Stimulated activated CD8-positive, alpha-beta memory T cell treated with anti-CD3 and anti-CD28 coated beads, Interleukin-2, amount 100 ng/mL, for 1 hour (primary cell): ENCODE data around the gene C2CD4B.

Experiments
- DNase-seq, 2 donors: peaks; one replicate each; pipeline ENCODE4 v3.0.0-alpha.2; 2020; ENCODE audit warnings: low read depth in 2 of 2

Gene C2CD4B

DNA sequence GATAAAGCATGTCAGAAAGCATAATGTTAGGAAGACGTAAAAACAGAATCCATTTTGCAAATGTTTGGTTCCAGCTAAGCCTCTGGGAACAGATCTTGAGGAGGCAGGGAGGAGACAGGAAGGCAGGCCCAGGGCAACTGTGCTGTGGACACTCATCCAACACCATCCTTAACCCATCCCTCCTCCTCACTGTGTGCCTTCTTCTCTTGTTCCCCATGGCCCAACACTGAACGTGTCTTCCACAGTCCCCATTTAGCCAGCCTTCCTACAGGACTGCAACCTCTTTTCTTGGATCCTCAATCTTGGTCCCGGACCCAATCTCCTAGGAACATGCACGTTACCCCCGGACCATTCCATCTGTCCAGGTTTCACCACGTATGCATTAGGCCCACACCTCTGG, 15.4 kb downstream of the C2CD4B start:
- DNase-seq = no peak

DNA sequence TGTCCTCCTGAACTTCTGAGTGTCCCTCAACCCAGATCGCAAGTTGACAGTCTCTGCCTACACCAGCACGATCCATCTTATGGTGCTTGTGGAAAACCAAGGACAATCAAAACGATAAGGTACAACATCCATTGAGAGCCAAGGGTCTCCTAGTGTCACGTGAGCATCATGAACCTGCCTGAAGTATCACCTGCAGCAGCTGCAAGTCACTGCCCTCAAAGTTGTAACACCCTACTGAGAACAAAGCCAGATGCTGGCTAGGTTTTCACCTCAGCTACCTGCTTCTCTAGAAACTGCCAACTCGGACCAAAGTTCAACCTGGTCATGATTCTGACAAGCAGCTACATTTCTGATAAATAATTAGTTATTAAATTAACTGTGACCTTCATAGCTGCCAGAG, 17.5 kb downstream of the C2CD4B start:
- no peak for DNase-seq

DNA sequence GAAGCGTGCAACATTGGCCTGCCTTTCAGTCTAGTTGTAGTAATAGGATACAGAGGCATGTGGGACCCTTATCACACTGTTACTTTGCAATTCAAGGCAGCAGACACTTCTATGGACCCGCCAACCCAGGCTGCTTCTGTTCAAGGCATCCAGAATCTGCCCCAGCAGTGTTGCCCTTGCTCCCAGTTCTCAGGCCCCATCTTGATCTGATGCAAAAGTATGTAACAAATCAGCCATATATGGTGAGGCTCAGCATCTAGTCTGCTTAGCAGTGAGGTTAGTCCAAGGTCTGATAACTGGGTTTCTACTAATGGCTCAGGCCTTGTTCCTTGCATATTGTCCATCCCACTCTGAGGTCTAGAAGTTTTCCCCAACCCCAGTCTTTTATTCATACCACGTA, 17.9 kb downstream of the C2CD4B start:
- DNase-seq = no peak

DNA sequence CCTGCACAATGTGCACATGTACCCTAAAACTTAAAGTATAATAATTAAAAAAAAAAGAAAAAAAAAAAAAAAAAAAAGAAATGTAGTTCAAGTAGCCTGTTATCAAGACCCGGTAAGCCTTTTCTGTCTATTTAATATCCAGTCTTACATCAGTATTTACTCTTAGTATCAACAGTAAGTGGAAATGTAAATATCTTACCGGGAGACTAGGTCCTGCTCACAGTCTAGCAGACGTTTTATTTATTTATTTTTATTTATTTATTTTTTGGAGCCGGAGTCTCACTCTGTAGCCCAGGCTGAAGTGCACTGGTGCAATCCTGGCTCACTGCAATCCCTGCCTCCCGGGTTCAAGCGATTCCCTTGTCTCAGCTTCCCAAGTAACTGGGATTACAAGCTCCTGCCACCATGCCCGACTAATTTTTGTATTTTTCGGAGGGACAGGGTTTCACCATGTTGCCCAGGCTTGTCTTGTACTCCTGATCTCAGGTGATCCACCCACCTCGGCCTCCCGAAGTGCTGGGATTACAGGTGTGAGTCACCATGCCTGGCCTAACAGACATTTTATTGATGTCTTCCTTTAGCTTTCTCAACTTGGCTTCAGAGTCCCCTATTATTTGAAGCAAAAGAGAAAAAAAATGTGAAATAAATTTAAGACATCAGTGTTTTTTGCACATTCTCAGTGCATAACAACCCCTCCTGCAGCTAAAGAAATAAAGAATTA, 19.9 kb downstream of the C2CD4B start:
- DNase-seq = no peak

DNA sequence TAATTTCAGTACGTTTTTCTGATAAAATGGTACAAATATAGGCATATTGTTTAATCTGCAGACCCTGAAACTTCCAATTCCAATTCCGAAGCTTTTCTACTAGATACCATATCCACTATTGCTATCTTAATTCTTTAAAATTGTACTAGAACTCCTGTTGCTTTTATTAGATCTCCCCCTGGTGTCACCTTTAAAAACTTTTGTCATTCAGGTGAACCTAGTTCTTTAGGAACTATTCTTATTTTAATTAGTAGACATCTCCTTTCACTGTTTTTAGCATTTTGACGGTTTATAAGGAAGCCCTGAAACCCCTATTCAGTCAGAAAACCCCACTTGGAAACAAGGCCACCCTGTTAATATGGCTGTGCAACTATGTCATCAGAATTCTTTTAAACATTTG, 22.3 kb downstream of the C2CD4B start:
- no peak for DNase-seq

DNA sequence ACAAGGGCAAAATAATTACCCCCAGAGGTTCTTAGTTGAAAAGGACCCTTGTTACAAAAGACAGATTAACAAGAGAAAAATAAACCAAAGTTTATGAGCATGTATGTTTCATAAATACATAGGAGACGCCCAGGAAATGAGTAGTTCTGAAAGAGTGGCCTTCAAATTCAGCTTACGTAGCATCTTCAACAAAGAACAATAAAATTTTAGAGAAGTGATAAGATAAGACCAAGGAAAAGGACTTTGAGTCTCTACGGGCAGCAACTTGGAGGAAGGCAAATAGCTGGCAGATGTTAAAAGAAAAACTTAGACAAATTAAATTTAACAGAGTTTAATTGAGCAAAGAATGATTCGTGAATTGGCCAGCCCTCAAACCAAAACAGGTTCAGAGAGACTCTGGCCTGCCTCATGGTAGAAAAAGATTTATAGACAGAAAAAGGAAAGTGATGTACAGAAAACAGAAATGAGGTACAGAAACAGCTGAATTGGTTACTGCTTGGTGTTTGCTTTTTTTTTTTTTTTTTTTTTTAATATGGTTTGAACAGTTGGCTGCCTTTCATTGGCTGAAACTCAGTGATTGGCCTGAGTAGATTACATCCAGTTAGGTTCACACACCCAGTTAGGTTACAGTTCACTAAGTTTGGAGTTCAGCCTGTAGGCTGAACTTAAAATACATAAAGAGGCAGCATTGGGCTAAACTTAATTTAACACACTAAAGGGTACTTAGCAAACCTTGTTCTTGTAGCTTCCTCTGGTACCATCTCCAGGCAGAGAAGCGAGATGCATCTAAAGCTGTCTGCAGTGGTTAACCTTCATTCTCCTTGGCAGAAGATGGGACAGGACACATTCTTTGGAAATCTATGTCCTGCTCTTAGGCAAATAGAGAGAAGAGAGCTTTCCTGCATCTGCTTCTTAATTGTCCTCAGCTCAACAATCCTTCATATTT, 23.2 kb downstream of the C2CD4B start:
- DNase-seq = no peak

DNA sequence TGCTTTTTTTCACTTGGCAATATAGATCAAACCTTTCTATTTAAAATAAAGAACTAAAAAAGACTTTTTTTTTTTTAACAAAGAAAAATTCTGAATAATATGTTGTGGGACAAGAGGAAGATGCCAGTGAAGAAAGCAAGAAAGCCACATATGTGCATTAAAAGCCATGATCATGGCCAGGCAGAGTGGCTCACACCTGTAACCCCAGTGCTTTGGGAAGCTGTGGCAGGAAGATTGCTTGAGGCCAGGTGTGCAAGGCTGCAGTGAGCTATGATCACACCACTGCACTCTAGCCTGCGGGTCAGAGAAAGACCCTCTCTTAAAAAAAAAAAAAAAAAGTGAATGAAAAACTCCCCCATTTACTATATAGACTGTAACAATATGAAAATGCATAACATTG, 23.9 kb downstream of the C2CD4B start:
- DNase-seq = no peak

DNA sequence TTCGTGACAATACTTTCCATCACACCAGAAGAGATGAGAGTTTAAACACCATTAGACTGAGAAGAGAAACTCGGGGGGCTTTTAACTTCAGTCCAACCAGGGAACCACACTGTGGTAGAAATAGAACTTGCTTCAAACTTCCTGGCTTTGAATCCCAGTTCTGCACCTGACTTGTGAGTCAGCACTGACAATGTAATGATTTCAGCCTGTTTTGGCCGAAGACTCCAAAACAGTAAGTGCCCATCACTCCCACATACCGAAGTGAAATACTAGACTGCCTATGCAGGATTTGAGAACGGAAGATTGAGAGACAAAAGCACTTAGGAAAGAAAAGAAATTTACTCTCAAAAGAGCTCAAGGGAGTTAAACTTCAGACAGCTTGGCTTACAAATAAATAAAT, 27.0 kb downstream of the C2CD4B start:
- no peak for DNase-seq

DNA sequence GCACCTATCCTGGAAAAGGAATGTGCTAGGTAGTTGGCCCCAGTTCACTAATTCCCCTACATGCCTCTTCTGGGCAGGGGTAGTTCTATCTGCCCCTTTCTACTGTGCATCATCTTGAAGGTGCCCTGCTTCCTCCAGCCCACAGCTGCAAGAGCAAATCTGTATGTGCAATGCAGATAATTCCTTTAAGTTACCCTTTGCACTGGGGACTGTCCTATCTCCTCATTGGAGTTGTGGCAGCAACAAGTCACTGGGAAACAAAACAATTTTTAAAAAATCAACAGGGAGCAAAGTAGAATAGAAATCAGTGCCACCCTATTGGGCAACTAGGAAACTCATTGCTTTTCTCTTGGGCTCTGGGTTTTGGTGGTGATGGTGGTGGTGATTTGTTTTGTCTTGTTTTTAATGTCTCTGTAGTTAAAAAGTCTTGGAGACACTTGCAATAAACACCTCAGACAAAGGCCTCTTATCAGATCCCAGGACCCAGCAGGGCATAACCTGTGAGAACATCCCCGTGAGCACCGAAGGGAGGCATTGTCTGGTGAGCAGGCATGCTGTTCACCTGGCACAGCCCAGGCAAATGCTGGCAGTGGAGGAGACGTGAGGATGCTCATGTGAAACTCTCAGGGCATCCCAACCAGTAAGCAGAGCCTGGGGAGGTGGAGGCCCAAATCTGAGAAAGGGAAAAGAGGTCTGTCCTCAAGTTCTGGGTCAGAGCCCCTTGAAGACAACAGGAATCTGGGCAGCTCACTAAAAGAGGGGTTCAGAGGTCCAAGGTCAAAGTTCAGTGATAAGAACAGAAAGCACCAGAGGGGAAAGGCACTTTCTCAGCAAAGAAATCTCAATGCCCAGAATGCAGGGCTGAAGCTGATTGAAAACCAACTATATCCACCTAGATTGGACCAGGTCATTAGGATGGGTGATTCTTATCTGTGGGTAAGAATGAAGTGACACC, 27.9 kb downstream of the C2CD4B start:
- no peak for DNase-seq

DNA sequence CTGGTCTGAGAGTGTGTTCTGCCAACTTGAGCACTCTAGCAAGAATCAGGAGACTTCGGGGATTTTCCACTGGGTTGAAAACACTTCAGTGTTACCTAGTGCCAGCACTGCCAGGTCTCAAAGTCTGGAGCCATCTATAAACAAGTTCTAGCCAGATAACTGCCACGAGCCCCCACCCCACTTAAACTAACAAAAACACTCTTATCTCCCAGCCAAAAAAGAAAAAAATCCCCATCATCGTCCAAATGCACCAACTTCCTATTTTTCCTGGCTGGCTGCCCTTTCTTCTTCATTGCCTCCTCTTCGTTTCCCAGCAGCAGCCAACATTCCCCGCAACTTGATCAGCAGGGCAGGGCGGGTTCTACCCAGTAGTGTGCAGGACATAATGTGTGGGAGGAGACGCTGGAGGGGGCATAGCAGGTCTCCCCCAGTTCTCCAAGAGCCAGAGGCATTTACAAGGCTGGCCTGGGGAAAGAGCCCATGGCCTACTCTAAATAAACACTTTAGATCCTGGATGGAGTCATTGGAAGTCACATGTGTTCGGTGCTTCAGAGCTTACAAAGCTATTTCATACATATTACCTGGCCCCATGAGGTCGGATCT, 29.5 kb downstream of the C2CD4B start:
- DNase-seq = no peak

DNA sequence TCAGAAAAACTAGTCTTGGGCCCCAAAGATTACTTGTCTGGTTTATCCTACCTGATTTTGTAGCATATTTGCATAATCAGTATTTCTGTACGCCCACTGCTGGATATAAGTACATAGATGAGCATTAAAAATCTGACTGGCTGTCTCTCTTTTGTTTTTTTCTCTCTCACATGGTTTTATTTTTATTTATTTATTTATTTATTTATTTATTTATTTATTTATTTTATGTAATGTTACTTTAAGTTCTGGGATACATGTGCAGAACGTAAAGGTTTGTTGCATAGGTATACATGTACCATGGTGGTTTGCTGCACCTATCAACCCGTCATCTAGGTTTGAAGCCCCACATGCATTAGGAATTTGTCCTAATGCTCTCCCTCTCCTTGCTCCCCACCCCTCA, 31.9 kb downstream of the C2CD4B start:
- DNase-seq = no peak

DNA sequence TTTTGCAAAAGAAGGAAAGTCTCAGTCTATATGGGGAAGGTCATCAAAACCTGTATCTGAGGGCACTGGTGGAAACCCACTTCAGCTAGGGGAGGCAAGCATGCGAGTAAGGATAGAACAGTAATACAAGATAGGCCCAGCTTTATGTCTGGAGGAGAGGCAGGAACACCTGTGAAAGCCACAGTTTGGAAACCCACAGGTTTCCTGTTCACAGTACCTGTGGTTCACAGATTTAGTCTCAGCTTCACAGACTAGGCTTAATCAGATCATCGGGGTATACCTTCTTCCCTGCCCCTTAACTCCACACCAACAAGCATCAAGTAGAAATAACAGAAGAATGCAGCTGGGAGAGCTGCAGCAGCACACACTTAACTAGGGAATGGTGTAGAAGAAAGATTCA, 36.2 kb downstream of the C2CD4B start:
- no peak for DNase-seq

DNA sequence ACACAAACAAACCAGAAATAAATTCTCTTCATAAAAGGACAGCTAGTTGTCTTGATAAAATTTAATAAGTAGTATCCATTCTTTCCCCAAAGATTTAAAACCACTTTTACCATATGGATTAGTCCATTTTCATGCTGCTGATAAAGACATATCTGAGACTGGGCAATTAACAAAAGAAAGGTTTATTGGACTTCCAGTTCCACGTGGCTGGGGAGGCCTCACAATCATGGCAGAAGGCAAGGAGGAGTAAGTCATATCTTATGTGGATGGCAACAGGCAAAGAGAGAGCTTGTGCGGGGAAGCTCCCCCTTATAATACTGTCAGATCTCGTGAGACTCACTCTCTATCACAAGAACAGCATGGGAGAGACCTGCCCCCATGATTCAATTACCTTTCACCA, 38.7 kb downstream of the C2CD4B start:
- DNase-seq = no peak

DNA sequence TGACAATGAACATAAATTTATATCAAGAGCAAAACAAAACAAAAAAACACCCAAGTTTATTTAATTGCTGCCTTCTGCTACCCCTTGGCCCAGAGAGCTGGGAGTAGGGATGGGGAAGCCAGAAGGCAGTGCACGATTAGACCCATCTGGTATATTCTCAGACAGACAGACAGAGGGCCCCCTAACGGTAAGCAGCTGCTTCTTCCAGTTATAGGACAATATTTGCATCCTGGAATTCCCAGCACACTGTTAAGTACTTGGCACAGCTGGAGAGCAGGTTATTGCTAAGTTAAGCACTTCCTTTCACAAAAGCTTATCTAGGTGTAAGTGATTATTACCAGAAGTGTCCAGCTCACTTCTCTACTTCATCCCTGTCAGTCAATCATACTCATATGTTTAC, 39.3 kb downstream of the C2CD4B start:
- no peak for DNase-seq

DNA sequence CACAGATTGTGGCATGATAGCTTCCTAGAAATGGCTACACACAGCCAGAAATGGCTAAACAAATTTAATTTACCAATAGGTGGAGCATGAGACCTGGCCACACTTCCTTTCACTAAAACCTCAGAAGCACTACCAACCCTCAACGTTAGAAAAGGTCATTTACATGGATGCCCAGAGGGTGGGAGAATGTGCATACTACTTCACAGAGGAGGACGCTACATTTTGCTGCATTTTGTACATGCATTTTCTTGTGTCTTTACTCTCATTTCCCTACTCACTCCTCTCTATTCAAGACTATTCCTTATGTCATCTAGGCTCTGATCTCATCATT, 40.1 kb downstream of the C2CD4B start:
- DNase-seq = no peak

DNA sequence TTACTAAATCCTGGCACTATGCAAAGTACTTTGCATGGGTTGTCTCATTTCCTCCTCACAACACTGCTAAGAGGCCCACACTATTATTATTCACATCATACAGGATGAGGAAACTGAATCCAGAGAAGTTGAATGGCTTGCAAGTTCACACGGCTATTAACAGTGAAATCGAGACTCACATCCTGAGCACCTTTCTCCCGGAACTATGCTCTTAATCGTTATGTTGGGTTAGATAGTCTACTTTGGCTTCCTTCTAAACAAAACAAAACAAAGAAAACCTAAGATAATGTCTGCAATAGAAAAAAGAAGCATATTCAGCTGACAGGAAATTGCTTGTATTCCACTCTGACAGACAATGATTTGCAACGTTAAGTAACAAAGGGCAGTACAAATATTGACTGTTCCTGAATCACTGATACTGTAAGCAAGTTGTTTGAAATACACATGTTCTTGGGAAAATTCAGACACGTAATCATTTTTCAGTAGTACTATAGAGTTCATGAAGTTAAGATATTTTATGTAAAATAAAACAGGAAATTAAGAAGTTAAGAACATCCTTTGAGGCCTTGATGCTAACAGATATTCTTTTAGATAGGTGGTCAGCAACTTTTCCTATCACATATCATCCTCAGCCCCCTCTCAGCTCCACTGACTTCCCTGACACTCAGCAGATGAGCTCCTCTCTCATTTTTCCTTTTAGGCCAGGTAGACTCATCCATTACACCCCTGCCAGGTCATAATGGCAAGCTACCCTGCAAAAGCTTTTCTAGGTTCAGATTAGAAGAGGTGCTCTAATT, 40.7 kb downstream of the C2CD4B start:
- no peak for DNase-seq

DNA sequence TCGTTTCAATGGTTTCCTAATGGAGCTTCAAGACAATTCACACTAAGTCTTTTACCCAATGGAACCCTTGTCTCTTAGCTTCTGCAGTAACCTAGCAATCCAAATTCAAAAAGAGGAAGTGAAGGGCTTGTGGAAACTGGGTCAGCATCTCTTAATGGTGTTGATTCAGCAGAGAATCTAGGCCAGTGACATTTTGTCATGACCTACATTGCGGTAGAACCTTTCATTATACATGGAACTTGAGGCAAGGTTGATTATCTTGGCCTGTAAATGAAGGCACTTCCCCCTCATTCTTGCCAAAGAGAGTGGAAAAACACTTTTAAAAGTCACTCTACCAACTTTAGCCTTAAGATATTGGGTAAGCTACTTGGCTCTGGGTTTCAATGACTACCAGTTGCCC, 42.8 kb downstream of the C2CD4B start:
- no peak for DNase-seq

DNA sequence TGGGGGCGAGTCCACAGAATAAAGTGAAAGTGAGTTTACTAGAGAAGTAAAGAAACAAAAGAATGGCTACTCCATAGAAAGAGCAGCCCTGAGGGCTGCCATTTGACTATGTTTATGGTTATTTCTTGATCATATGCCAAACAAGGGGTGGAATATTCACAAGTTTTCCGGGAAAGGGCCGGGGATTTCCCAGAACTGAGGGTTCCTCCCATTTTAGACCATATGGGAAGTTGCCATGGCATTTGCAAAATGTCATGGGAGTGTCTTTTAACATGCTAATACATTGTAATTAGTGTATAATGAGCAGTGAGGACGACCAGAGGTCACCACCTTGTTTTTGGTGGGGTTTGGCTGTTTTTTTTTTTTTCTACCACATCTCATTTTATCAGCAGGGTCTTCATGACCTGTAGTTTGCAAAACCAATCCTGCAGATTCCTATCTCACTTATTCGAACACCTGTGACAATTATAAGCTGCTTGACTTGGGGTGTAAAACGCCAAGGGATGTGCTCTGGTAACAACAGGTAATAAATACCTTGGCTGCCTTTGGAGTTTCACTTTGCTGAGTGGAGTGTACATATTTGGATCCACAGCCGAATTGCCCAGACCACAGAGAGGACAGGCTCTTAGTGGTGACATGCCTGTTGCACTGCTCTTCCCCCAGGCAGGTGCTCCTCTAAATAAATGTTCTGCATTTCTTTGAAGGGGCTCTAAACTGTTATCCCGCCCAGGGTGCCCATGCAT, 43.6 kb downstream of the C2CD4B start:
- no peak for DNase-seq

DNA sequence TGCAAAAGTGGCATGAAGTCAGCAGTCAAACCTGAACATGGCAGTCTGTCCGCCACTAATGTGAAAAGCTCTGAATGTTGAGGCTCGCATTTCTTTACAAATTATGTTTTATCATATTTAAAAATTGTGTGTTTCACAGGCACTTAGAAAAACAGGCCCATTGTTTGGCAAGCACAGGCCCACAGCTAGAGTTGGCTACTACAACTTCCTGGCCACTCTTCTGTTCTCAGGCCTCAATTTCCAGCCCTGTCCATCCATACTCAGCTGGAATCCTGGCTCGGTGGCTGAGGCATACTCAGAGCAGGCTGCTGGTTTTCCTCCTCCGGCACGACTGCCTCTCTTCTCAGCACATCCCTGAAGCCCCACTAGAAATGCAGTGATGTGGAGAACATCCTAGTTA, 44.3 kb downstream of the C2CD4B start:
- DNase-seq = no peak

DNA sequence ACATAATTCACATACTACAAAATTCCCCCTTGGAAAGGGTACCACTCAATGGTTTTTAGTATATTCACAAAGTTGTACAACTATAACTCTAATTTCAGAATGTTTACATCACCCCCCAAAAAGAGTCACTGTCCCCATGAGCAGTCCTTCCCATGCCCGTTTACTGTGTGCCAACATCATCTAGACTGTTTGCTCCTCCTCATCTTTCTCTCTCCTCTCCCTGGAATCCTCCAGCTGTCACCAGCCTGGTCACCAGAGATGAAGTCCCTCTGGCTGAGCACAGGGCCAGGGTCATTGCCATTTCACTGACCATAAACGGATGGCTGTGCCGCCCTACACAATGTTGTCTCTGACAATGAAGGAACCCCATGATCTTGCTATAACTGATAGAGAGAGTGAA, 45.2 kb downstream of the C2CD4B start:
- no peak for DNase-seq
